GM23338 (cell line): ENCODE data around the gene NLRP5. TPM values are rescaled to one million over a fixed set of nuclear protein-coding genes. Genes with fewer than 3 reads are reported as not detected.

Experiments
- ATAC-seq: fragments of 200-7000 bp; cut with Tn5 transposase; 3 replicates; pipeline ENCODE4 v1.9.1; 2020
- DNase-seq: peaks from one replicate; pipeline ENCODE4 v3.0.0-alpha.2; 2015; ENCODE audit warnings: low spot score
- H2AFZ ChIP-seq: fragments of 200-600 bp; sonication (generic); 2 replicates; pipeline ENCODE4 v1.8.0; 2016; ENCODE audit warnings: antibody characterized with exemption, mild to moderate bottlenecking, moderate library complexity
- H3F3A ChIP-seq: fragments of 200-600 bp; sonication (generic); replicated peaks from 2 replicates; pipeline ENCODE4 v1.8.0; 2017; ENCODE audit warnings: antibody characterized with exemption, mixed run types, low read depth
- H3K27ac ChIP-seq: fragments of 200-600 bp; sonication (generic); 2 replicates; pipeline ENCODE4 v1.6.1; 2016; ENCODE audit warnings: low read depth
- H3K27me3 ChIP-seq: fragments of 200-600 bp; sonication (generic); 2 replicates; pipeline ENCODE4 v1.8.0; 2016; ENCODE audit warnings: mild to moderate bottlenecking, mixed run types, moderate library complexity; ENCODE audit not compliant: insufficient read depth
- H3K36me3 ChIP-seq: fragments of 200-600 bp; sonication (generic); 2 replicates; pipeline ENCODE4 v1.8.0; 2016; ENCODE audit warnings: mild to moderate bottlenecking; ENCODE audit not compliant: insufficient read depth
- H3K4me1 ChIP-seq: fragments of 200-600 bp; sonication (generic); 2 replicates; pipeline ENCODE4 v1.8.0; 2016; ENCODE audit warnings: mild to moderate bottlenecking, moderate library complexity; ENCODE audit not compliant: insufficient read depth
- H3K4me2 ChIP-seq: fragments of 200-600 bp; sonication (generic); 2 replicates; pipeline ENCODE4 v1.7.1; 2017; ENCODE audit warnings: mixed run types
- H3K4me3 ChIP-seq: fragments of 200-600 bp; sonication (generic); 2 replicates; pipeline ENCODE4 v1.6.1; 2016; ENCODE audit warnings: mixed run types
- H3K79me2 ChIP-seq: fragments of 200-600 bp; sonication (generic); replicated peaks from 2 replicates; pipeline ENCODE4 v1.8.0; 2017; ENCODE audit warnings: mild to moderate bottlenecking; ENCODE audit not compliant: insufficient read depth
- H3K9me2 ChIP-seq: fragments of 200-600 bp; sonication (generic); 2 replicates; pipeline ENCODE4 v1.8.0; 2017; ENCODE audit not compliant: insufficient read depth
- H4K20me1 ChIP-seq: fragments of 200-600 bp; sonication (generic); replicated peaks from 2 replicates; pipeline ENCODE4 v1.8.0; 2017; ENCODE audit warnings: mild to moderate bottlenecking; ENCODE audit not compliant: insufficient read depth
- H3K27ac Mint-ChIP-seq: 2 replicates; pipeline ENCODE4 v1.8.0; 2020; ENCODE audit warnings: inconsistent platforms, mild to moderate bottlenecking, moderate library complexity, mixed read lengths
- H3K27me3 Mint-ChIP-seq: 3 replicates; pipeline ENCODE4 v1.8.0; 2022; ENCODE audit warnings: low read depth, mild to moderate bottlenecking, moderate library complexity, mixed read lengths, inconsistent platforms; ENCODE audit not compliant: insufficient read depth, poor library complexity
- H3K36me3 Mint-ChIP-seq: 3 replicates; pipeline ENCODE4 v1.8.0; 2021; ENCODE audit warnings: low read depth, mild to moderate bottlenecking, inconsistent platforms, moderate library complexity, mixed read lengths
- H3K4me1 Mint-ChIP-seq: 3 replicates; pipeline ENCODE4 v1.8.0; 2020; ENCODE audit warnings: mild to moderate bottlenecking, inconsistent platforms, mixed read lengths
- H3K4me3 Mint-ChIP-seq: 3 replicates; pipeline ENCODE4 v1.8.0; 2021; ENCODE audit warnings: moderate library complexity, mild to moderate bottlenecking, inconsistent platforms, mixed read lengths
- H3K9me3 Mint-ChIP-seq: 3 replicates; pipeline ENCODE4 v1.8.0; 2020; ENCODE audit warnings: moderate library complexity, mild to moderate bottlenecking, inconsistent platforms, mixed read lengths
- CREB1 ChIP-seq: fragments of 250-450 bp; sonication (Bioruptor Pico); IDR thresholded peaks from 2 replicates; pipeline ENCODE4 v1.5.0; 2020; ENCODE audit warnings: low read depth, mild to moderate bottlenecking, moderate library complexity
- NANOG ChIP-seq: IDR thresholded peaks from 2 replicates; pipeline ENCODE4 v1.6.1; 2016; ENCODE audit warnings: antibody characterized with exemption, borderline replicate concordance
- POLR2AphosphoS5 ChIP-seq: IDR thresholded peaks from 2 replicates; pipeline ENCODE4 v1.6.1; 2016; ENCODE audit warnings: antibody characterized with exemption, low read depth
- STAT1 ChIP-seq: IDR thresholded peaks from one replicate; pipeline ENCODE4 v1.6.1; 2016; ENCODE audit warnings: antibody characterized with exemption; ENCODE audit not compliant: unreplicated experiment
- ZNF331 ChIP-seq: fragments of 250-450 bp; sonication (Bioruptor Pico); IDR thresholded peaks from 2 replicates; pipeline ENCODE4 v1.5.0; 2020; ENCODE audit warnings: low read depth, mild to moderate bottlenecking, moderate library complexity
- ZNF462 ChIP-seq: fragments of 250-450 bp; sonication (Bioruptor Pico); IDR thresholded peaks from 2 replicates; pipeline ENCODE4 v1.5.0; 2020; ENCODE audit warnings: mild to moderate bottlenecking, moderate library complexity
- polyA plus RNA-seq: library from polyadenylated mRNA; unstranded; fragments of >200 nt; fragmentation: Nextera tagmentation; extraction: Ambion mirVana; gene quantifications from 2 replicates; pipeline ENCODE4 v1.2.1, GENCODE V29; 2016
- total RNA-seq: library from RNA; depleted of rRNA; stranded (reverse); fragments of >200 nt; shearing (Covaris generic); gene quantifications from 2 replicates; pipeline ENCODE4 v1.2.3, GENCODE V29; 2014
- TF ChIP-seq, protein P1 (sequence below): IDR thresholded peaks from one replicate; pipeline ENCODE4 v1.6.1; 2018; ENCODE audit warnings: antibody characterized with exemption; ENCODE audit not compliant: unreplicated experiment

The NLRP5 gene
- total and polyA plus RNA-seq, 2 experiments from 2014 or later = not detected

- ATAC-seq (no peak), DNase-seq (no peak)
- Histone ChIP-seq H4K20me1 (peaks cover 12% of the 10 kb centered on the region; the same call in 1 of the 2 replicates), H3K4me3 (no peak overlapping the region), H3K9me2 (no peaks in the 10 kb centered on the region), H3K4me1 (peaks cover 5% of the 10 kb centered on the region), H3K36me3 (no peaks in the 10 kb centered on the region), H3K27me3 (no peaks in the 10 kb centered on the region), H3K27ac (no peak overlapping the region), H3F3A (0 out of 2 replicates have a peak, but pooled peaks cover 9% of the 10 kb centered on the region), H2AFZ (no peak overlapping the region), H3K79me2 (no peaks in the 10 kb centered on the region), H3K4me2 (no peak overlapping the region)
- Mint-ChIP-seq H3K4me3 (no peak overlapping the region), H3K36me3 (no peaks in the 10 kb centered on the region), H3K27me3 (peaks cover 13% of the 10 kb centered on the region), H3K9me3 (0 out of 3 replicates have a peak, but pooled peaks cover 2% of the 10 kb centered on the region), H3K4me1 (peaks cover 13% of the 10 kb centered on the region), H3K27ac (no peak overlapping the region)
- TF ChIP-seq POLR2AphosphoS5 (no peak), NANOG (no peak), CREB1 (no peak), STAT1 (no peak), ZNF462 (CRISPR knock-in tag) (no peak), ZNF331 (CRISPR knock-in tag) (no peak)
- TF ChIP-seq, protein P1, sequence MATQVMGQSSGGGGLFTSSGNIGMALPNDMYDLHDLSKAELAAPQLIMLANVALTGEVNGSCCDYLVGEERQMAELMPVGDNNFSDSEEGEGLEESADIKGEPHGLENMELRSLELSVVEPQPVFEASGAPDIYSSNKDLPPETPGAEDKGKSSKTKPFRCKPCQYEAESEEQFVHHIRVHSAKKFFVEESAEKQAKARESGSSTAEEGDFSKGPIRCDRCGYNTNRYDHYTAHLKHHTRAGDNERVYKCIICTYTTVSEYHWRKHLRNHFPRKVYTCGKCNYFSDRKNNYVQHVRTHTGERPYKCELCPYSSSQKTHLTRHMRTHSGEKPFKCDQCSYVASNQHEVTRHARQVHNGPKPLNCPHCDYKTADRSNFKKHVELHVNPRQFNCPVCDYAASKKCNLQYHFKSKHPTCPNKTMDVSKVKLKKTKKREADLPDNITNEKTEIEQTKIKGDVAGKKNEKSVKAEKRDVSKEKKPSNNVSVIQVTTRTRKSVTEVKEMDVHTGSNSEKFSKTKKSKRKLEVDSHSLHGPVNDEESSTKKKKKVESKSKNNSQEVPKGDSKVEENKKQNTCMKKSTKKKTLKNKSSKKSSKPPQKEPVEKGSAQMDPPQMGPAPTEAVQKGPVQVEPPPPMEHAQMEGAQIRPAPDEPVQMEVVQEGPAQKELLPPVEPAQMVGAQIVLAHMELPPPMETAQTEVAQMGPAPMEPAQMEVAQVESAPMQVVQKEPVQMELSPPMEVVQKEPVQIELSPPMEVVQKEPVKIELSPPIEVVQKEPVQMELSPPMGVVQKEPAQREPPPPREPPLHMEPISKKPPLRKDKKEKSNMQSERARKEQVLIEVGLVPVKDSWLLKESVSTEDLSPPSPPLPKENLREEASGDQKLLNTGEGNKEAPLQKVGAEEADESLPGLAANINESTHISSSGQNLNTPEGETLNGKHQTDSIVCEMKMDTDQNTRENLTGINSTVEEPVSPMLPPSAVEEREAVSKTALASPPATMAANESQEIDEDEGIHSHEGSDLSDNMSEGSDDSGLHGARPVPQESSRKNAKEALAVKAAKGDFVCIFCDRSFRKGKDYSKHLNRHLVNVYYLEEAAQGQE = no peak
Observed at GRCh38 chr19:56079609-56080008, 93.0 kb downstream of the NLRP5 start.
